Right cardiac atrium (tissue), 5 donors: ENCODE measurements around the gene MON2. TPM values are rescaled to one million over a fixed set of nuclear protein-coding genes. Genes with fewer than 3 reads are reported as not detected.

Experiments
- microRNA-seq, 2 donors: library from miRNA; unstranded; fragments of <30 nt; microRNA quantifications; one replicate each; pipeline ENCODE4 v1.2.0, GENCODE V29; 2020 to 2021
- polyA plus RNA-seq: library from polyadenylated mRNA; stranded (reverse); fragments of 200-250 nt; gene quantifications from one replicate; pipeline ENCODE4 v1.2.3, GENCODE V29; 2013
- total RNA-seq, 4 donors: library from RNA; stranded (reverse); fragmentation: NEBNext Ultra II Directional; extraction: Animal tissue kit (Norgen Biotek cat#: 25700); gene quantifications; one replicate each; pipeline ENCODE4 v1.2.1, GENCODE V29; 2021
- donor health status: healthy with polysubstance abuse.
- donor health status: DM: no; HTN: yes; CAD: no.
- donor health status: DM: no; HTN: no; CAD: no.
- donor health status: DM: no; HTN: yes; CAD: no; lungs with severe emphysema.
- donor health status: DM: yes; HTN: yes; CAD: no.

Gene MON2
- total and polyA plus RNA-seq, 5 donors, result 9.1 to 29.0 (median 24.5) TPM

Small RNA genes lying within 50 kb of the gene (microRNA-seq; reads per million reads assigned to microRNA genes)
- gene MIRLET7I, result 17,294 to 24,231 reads per million in 2 donors

Other genes with a start within 250 kb of the MON2 start
- gene USP15, start 206.4 kb upstream of the MON2 start, total RNA-seq, result 10 to 100 TPM; 44.1 to 65.7 (median 51.2) TPM
- gene USP15, start 206.4 kb upstream of the MON2 start, polyA plus RNA-seq, result 38.0 TPM